ENCODE results near the gene BECN2.

- TF ChIP-seq POLR2AphosphoS5 (IDR thresholded peaks at IDR 0.05; ENCODE audit: low read depth, low read length) = no peak
- TF ChIP-seq POLR2A (IDR thresholded peaks at IDR 0.05; ENCODE audit: low read depth, low read length) = no peak
- TF ChIP-seq PAX5 (IDR thresholded peaks at IDR 0.05; ENCODE audit: insufficient read depth, low read length, severe bottlenecking) = no peak
- TF ChIP-seq SPI1 (IDR thresholded peaks at IDR 0.05; ENCODE audit: low read depth, low read length) = no peak
- TF ChIP-seq TAF1 (IDR thresholded peaks at IDR 0.05; ENCODE audit: low read depth, low read length) = no peak
These were observed at the start of gene BECN2 for GRCh38 chr1:241957692-241958494.

All from GM12891 (cell line).